ENCODE results near the gene STK4.

GRCh38 chr20:44973053-44973452 lies 6.7 kb downstream of the STK4 start:
- TF ChIP-seq ZNF274 (IDR thresholded peaks at IDR 0.05; ENCODE audit: low read depth, low read length), result no peak
- TF ChIP-seq YY1 (IDR thresholded peaks at IDR 0.05; ENCODE audit: insufficient read depth, insufficient read length), result no peak
- TF ChIP-seq SUZ12 (IDR thresholded peaks at IDR 0.05; ENCODE audit: extremely low read depth, insufficient read depth, insufficient read length), result no peak

Measured in NT2/D1 (cell line).